Activated naive CD8-positive, alpha-beta T cell treated with anti-CD3 and anti-CD28 coated beads for 36 hours (primary cell): ENCODE data around the gene GULP1. TPM values are rescaled to one million over a fixed set of nuclear protein-coding genes. Genes with fewer than 3 reads are reported as not detected.
"Not testable (repeated sequence)": the region's sequence is repeated elsewhere in the genome, so short reads cannot be mapped to it uniquely, and the experiment has no call there.

Experiments used
- DNase-seq: peaks from one replicate; pipeline ENCODE4 v3.0.0; 2021
- H3K27ac Mint-ChIP-seq: one replicate; pipeline ENCODE4 v1.8.0; 2022; ENCODE audit warnings: mild to moderate bottlenecking, moderate library complexity, mixed read lengths
- H3K27me3 Mint-ChIP-seq: one replicate; pipeline ENCODE4 v1.8.0; 2022; ENCODE audit warnings: mild to moderate bottlenecking, mixed read lengths
- H3K36me3 Mint-ChIP-seq: one replicate; pipeline ENCODE4 v1.8.0; 2021; ENCODE audit warnings: mild to moderate bottlenecking, mixed read lengths
- H3K4me1 Mint-ChIP-seq: one replicate; pipeline ENCODE4 v1.8.0; 2021; ENCODE audit warnings: mixed read lengths
- H3K4me3 Mint-ChIP-seq: one replicate; pipeline ENCODE4 v1.8.0; 2022; ENCODE audit warnings: mild to moderate bottlenecking, moderate library complexity, mixed read lengths
- H3K9me3 Mint-ChIP-seq: one replicate; pipeline ENCODE4 v1.8.0; 2022; ENCODE audit warnings: mixed read lengths
- total RNA-seq, 2 experiments: library from RNA; stranded (reverse); gene quantifications; one replicate each; pipeline ENCODE4 v1.2.3, GENCODE V29; 2021

GULP1 gene
- total RNA-seq, 2 experiments from 2014 or later = not detected

DNA sequence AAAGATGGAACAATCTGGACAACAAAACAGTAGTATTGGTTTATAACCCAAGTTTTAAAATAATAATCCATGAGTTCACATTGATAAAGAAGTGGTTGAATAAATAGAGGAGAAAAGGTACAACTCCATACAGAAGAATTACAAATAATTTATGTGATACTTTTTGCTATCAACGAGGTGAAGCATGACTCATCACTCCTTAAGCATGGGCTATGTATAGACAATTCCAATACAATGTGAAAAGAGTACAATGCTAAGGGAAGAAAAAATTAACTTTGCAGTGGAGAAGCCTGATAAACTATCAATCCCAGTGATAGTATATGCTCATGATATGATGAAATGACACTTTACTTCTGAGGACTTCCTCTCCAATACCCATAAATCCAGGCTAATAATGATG, 312.9 kb downstream of the GULP1 start:
- no peaks in the 10 kb centered on the region for H3K4me1 Mint-ChIP-seq
- no peaks in the 10 kb centered on the region for H3K9me3 Mint-ChIP-seq
- DNase-seq = no peak
- no peak overlapping the region for H3K4me3 Mint-ChIP-seq
- no peaks in the 10 kb centered on the region for H3K36me3 Mint-ChIP-seq
- no peaks in the 10 kb centered on the region for H3K27me3 Mint-ChIP-seq
- no peak overlapping the region for H3K27ac Mint-ChIP-seq

GRCh38 chr2:188605609-188606584, 314.2 kb downstream of the GULP1 start:
- not testable (repeated sequence) for H3K9me3 Mint-ChIP-seq, DNase-seq, H3K4me1 Mint-ChIP-seq, H3K36me3 Mint-ChIP-seq, H3K27ac Mint-ChIP-seq, H3K27me3 Mint-ChIP-seq
- peak overlapping the region; percentile 42 for H3K4me3 Mint-ChIP-seq

DNA sequence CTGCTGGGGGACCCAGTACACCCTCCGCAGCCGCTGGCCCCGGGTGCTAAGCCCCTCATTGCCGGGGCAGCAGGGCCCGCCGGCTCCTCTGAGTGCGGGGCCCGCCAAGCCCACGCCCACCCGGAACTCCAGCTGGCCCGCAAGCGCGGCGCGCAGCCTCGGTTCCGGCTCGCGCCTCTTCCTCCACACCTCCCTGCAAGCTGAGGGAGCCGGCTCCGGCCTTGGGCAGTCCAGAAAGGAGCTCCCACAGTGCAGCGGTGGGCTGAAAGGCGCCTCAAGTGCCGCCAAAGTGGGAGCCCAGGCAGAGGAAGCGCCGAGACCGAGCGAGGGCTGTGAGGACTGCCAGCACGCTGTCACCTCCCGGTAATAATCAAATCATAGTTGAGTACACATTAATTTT, 314.9 kb downstream of the GULP1 start:
- H3K4me3 Mint-ChIP-seq, H3K27me3 Mint-ChIP-seq, H3K36me3 Mint-ChIP-seq, H3K27ac Mint-ChIP-seq, DNase-seq, H3K4me1 Mint-ChIP-seq, H3K9me3 Mint-ChIP-seq: not testable (repeated sequence)

- no peak overlapping the region for H3K4me3 Mint-ChIP-seq
Measured at GRCh38 chr2:188607501-188607900, 315.8 kb downstream of the GULP1 start.

GRCh38 chr2:188609321-188610049, 317.8 kb downstream of the GULP1 start:
- no peaks in the 10 kb centered on the region for H3K9me3 Mint-ChIP-seq
- H3K36me3 Mint-ChIP-seq = no peaks in the 10 kb centered on the region
- DNase-seq = no peak
- H3K27me3 Mint-ChIP-seq = no peaks in the 10 kb centered on the region
- H3K27ac Mint-ChIP-seq = no peak overlapping the region
- H3K4me3 Mint-ChIP-seq = no peak overlapping the region
- H3K4me1 Mint-ChIP-seq = no peaks in the 10 kb centered on the region

More at GRCh38 chr2:188607501-188607900, 315.8 kb downstream of the GULP1 start:
- Mint-ChIP-seq H3K9me3 (no peaks in the 10 kb centered on the region), H3K36me3 (no peaks in the 10 kb centered on the region), H3K4me1 (no peaks in the 10 kb centered on the region), H3K27ac (no peak overlapping the region), H3K27me3 (no peaks in the 10 kb centered on the region)
- DNase-seq = no peak

DNA sequence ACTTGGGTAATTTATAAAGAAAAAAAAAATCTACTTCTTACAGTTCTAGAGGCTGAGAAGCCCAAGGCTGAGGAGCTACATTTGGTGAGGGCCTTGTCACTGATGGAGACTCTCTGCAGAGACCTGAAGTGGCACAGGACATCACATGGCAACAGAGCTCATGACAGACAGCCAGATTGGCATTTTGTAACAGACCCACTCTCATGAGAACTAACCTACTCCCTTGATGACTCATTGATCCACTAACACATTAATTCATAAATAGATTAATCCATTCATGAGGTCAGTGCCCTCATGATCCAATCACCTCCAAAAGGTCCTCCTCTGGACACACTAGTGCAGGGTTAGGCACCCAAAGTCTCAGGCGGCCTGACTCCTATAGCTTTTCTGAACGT, 318.4 kb downstream of the GULP1 start:
- H3K27me3 Mint-ChIP-seq = no peaks in the 10 kb centered on the region
- H3K27ac Mint-ChIP-seq = no peak overlapping the region
- no peaks in the 10 kb centered on the region for H3K36me3 Mint-ChIP-seq
- H3K4me1 Mint-ChIP-seq = no peaks in the 10 kb centered on the region
- no peak for DNase-seq
- no peaks in the 10 kb centered on the region for H3K9me3 Mint-ChIP-seq
- no peak overlapping the region for H3K4me3 Mint-ChIP-seq

DNA sequence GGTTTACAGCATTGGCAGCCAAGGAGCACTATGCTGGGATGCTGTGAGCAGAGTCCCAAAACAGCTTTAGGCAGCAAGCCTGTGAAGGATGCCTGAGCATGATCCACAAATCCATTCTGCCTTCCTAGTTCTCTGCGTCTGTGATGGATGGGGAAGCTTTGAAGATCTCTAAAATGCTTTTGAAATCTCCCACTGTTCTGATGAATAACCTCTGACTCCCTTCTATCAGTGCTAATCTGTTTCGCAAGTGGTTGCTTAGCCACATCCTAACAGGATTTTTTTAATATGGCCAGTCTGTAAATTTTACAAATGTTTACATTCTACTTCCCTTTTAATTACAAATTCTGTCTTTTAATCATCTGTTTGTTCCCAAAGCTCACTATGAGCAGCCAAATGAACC, 319.2 kb downstream of the GULP1 start:
- no peak overlapping the region for H3K4me3 Mint-ChIP-seq
- H3K9me3 Mint-ChIP-seq = no peaks in the 10 kb centered on the region
- no peak overlapping the region for H3K27ac Mint-ChIP-seq
- no peaks in the 10 kb centered on the region for H3K4me1 Mint-ChIP-seq
- no peaks in the 10 kb centered on the region for H3K27me3 Mint-ChIP-seq
- no peak for DNase-seq
- H3K36me3 Mint-ChIP-seq = no peaks in the 10 kb centered on the region

- peaks cover 5% of the 10 kb centered on the region for H3K27me3 Mint-ChIP-seq
- peaks cover 3% of the 10 kb centered on the region for H3K9me3 Mint-ChIP-seq
- H3K27ac Mint-ChIP-seq = no peak overlapping the region
- DNase-seq = no peak
- no peaks in the 10 kb centered on the region for H3K36me3 Mint-ChIP-seq
- no peaks in the 10 kb centered on the region for H3K4me1 Mint-ChIP-seq
- H3K4me3 Mint-ChIP-seq = no peak overlapping the region
Measured at GRCh38 chr2:188619146-188619545, 327.5 kb downstream of the GULP1 start.

GRCh38 chr2:188620916-188621315, 329.2 kb downstream of the GULP1 start:
- DNase-seq = no peak
- peaks cover 3% of the 10 kb centered on the region for H3K9me3 Mint-ChIP-seq
- peaks cover 5% of the 10 kb centered on the region for H3K27me3 Mint-ChIP-seq
- no peak overlapping the region for H3K27ac Mint-ChIP-seq
- no peak overlapping the region for H3K4me3 Mint-ChIP-seq
- H3K4me1 Mint-ChIP-seq = no peaks in the 10 kb centered on the region
- H3K36me3 Mint-ChIP-seq = no peaks in the 10 kb centered on the region

GRCh38 chr2:188622601-188623260, 331.1 kb downstream of the GULP1 start:
- no peaks in the 10 kb centered on the region for H3K36me3 Mint-ChIP-seq
- peaks cover 5% of the 10 kb centered on the region for H3K27me3 Mint-ChIP-seq
- H3K27ac Mint-ChIP-seq = no peak overlapping the region
- H3K4me3 Mint-ChIP-seq = no peak overlapping the region
- DNase-seq = no peak
- no peaks in the 10 kb centered on the region for H3K4me1 Mint-ChIP-seq
- peaks cover 3% of the 10 kb centered on the region for H3K9me3 Mint-ChIP-seq

DNA sequence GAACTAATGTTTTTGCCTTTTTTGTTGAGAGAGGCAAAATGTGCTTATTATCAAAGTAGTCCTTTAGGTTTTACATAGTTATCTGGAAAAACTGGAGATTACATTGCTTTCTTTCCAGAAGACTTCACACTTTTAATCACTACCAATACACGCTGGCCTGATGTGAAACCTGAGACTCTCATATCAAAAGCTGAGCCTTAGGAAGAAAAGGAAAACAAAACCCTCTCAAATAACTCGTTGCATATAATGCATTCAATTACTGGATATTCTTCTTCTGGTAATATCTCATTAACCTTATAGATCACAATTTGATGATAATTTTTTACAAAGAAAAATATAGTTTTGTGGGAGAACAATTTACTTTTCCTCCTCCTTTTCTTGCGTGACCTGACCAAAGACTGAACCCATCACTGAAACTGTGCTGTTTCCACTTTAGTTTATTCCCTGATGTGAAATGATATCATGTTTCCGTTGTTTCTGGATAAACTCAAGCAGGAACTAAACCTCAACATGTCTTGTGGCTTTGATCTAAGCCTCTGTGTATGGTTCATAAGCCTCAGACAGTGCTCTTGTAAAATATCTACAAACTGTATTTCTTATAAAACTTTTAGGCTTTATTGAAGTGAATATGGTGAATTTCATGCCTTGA, 332.4 kb downstream of the GULP1 start:
- no peak for DNase-seq
- H3K36me3 Mint-ChIP-seq = no peaks in the 10 kb centered on the region
- no peak overlapping the region for H3K4me3 Mint-ChIP-seq
- no peak overlapping the region for H3K27ac Mint-ChIP-seq
- H3K9me3 Mint-ChIP-seq = peaks cover 3% of the 10 kb centered on the region
- H3K4me1 Mint-ChIP-seq = no peaks in the 10 kb centered on the region
- peaks cover 5% of the 10 kb centered on the region for H3K27me3 Mint-ChIP-seq

GRCh38 chr2:188627471-188627870, 335.8 kb downstream of the GULP1 start:
- Mint-ChIP-seq H3K4me3 (no peak overlapping the region), H3K27me3 (peaks cover 5% of the 10 kb centered on the region), H3K9me3 (no peaks in the 10 kb centered on the region), H3K27ac (no peak overlapping the region), H3K4me1 (no peaks in the 10 kb centered on the region), H3K36me3 (no peaks in the 10 kb centered on the region)
- no peak for DNase-seq

DNA sequence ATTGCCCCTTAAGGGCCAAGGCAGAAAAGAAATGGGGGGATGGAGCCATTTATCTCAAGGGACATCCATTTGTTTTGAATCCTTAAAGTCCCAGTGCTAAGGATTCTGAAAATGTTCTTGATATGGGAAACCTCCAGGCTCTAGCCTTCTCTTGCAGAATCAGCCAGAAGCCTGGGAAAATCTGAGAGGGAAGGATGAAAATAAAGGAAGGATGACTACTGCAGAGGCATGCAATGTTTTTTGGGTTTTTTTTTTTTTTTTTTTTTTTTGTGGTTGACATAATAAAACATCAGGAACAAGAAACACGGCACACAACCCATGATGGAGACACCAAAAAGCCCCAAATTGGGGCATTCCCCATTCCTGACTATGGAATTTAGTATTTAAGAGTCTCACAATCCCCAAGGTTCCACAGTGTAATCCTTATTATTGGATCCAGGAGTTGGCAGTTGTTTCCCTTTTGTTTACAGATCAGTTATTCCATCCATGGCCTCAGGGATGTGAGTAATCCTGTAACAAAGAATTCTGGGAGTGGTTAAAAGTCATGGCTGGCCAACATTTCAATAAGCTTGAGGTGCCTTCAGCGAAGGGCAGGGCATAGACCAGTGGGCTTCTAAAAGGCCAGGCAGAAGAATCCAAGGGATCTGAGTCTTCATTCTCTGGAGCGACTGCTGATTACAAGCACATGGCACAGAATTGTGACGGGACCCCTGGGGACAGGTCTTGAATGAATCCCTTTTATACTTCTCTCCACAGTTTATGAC, 337.5 kb downstream of the GULP1 start:
- DNase-seq = no peak
- Mint-ChIP-seq H3K27ac (no peak overlapping the region), H3K36me3 (no peaks in the 10 kb centered on the region), H3K4me1 (no peaks in the 10 kb centered on the region), H3K27me3 (no peaks in the 10 kb centered on the region), H3K9me3 (no peaks in the 10 kb centered on the region), H3K4me3 (no peak overlapping the region)

- H3K36me3 Mint-ChIP-seq = no peaks in the 10 kb centered on the region
- no peaks in the 10 kb centered on the region for H3K9me3 Mint-ChIP-seq
- H3K4me1 Mint-ChIP-seq = no peaks in the 10 kb centered on the region
- H3K4me3 Mint-ChIP-seq = no peak overlapping the region
- no peak overlapping the region for H3K27ac Mint-ChIP-seq
- DNase-seq = no peak
- H3K27me3 Mint-ChIP-seq = no peaks in the 10 kb centered on the region
Measured at GRCh38 chr2:188629753-188630527, 338.3 kb downstream of the GULP1 start.
